ENCODE measurements around the gene C6orf58. TPM values are rescaled to one million over a fixed set of nuclear protein-coding genes. Genes with fewer than 3 reads are reported as not detected.

Gene C6orf58
- total RNA-seq, 1 experiment from 2014 or later = not detected

GRCh38 chr6:127566651-127567050 lies 10.3 kb upstream of the C6orf58 start:
- H3K27ac Mint-ChIP-seq (ENCODE audit: unreplicated experiment) = no peak overlapping the region
- no peaks in the 10 kb centered on the region for H3K36me3 Mint-ChIP-seq (ENCODE audit: insufficient read depth, unreplicated experiment)
- Histone ChIP-seq H3K27me3 (replicated peaks; ENCODE audit: control insufficient read depth, insufficient read depth, low read length) (no peaks in the 10 kb centered on the region), H3K4me3 (ENCODE audit: low read depth, low read length) (no peak overlapping the region), H3K9me3 (no peaks in the 10 kb centered on the region), H3K4me1 (no peaks in the 10 kb centered on the region), H3K36me3 (ENCODE audit: control insufficient read depth, insufficient read depth, low read length) (no peaks in the 10 kb centered on the region)
- no peaks in the 10 kb centered on the region for H3K9me3 Mint-ChIP-seq (ENCODE audit: unreplicated experiment)
- no peaks in the 10 kb centered on the region for H3K4me1 Mint-ChIP-seq (ENCODE audit: low read depth, unreplicated experiment)
- no peak for DNase-seq
- H3K27me3 Mint-ChIP-seq (ENCODE audit: insufficient read depth, unreplicated experiment) = peaks cover 2% of the 10 kb centered on the region
- H3K4me3 Mint-ChIP-seq (ENCODE audit: unreplicated experiment) = no peak overlapping the region
- ChIA-PET POLR2A (no interaction called here), CTCF (no interaction called here)
- no peak for TF ChIP-seq CTCF (IDR thresholded peaks at IDR 0.05; ENCODE audit: insufficient read depth in 1 of 2, low read depth in 1 of 2, low read length in 1 of 2, severe bottlenecking in 1 of 2, unreplicated experiment in 1 of 2)
- no TSS peak for BruUV-seq (replicated peaks)
- intact Hi-C loops (cut with micrococcal nuclease; ENCODE audit: unreplicated experiment) = no loop called here

DNA sequence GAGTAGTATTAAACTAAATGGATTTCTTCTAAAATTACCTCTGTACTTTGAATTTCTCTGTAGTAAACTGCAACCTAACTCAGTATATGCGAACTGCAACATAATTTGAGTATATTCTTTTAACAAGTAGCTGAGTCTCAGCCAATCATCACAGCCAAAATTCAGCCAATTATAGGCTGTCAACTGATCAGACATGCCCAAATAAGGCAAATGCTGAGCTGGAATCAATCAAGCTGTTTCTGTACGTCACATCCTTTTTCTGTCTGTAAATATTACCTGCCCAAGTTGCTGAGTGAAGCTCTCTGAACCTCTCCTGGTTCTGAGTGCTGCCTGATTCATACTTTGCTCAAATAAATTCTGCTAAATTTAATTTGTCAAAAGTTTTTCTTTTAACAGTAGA lies 9.5 kb upstream of the C6orf58 start:
- Histone ChIP-seq H3K9me3 (no peaks in the 10 kb centered on the region), H3K4me1 (no peaks in the 10 kb centered on the region), H3K4me3 (ENCODE audit: low read depth, low read length) (no peak overlapping the region), H3K36me3 (ENCODE audit: control insufficient read depth, insufficient read depth, low read length) (no peaks in the 10 kb centered on the region), H3K27me3 (replicated peaks; ENCODE audit: control insufficient read depth, insufficient read depth, low read length) (no peaks in the 10 kb centered on the region)
- no peak for TF ChIP-seq CTCF (IDR thresholded peaks at IDR 0.05; ENCODE audit: insufficient read depth in 1 of 2, low read depth in 1 of 2, low read length in 1 of 2, severe bottlenecking in 1 of 2, unreplicated experiment in 1 of 2)
- Mint-ChIP-seq H3K27ac (ENCODE audit: unreplicated experiment) (no peak overlapping the region), H3K4me3 (ENCODE audit: unreplicated experiment) (no peak overlapping the region), H3K36me3 (ENCODE audit: insufficient read depth, unreplicated experiment) (no peaks in the 10 kb centered on the region), H3K9me3 (ENCODE audit: unreplicated experiment) (no peaks in the 10 kb centered on the region), H3K27me3 (ENCODE audit: insufficient read depth, unreplicated experiment) (no peaks in the 10 kb centered on the region), H3K4me1 (ENCODE audit: low read depth, unreplicated experiment) (no peaks in the 10 kb centered on the region)
- ChIA-PET POLR2A (no interaction called here), CTCF (no interaction called here)
- intact Hi-C loops (cut with micrococcal nuclease; ENCODE audit: unreplicated experiment) = no loop called here
- no TSS peak for BruUV-seq (replicated peaks)
- DNase-seq = no peak

DNA sequence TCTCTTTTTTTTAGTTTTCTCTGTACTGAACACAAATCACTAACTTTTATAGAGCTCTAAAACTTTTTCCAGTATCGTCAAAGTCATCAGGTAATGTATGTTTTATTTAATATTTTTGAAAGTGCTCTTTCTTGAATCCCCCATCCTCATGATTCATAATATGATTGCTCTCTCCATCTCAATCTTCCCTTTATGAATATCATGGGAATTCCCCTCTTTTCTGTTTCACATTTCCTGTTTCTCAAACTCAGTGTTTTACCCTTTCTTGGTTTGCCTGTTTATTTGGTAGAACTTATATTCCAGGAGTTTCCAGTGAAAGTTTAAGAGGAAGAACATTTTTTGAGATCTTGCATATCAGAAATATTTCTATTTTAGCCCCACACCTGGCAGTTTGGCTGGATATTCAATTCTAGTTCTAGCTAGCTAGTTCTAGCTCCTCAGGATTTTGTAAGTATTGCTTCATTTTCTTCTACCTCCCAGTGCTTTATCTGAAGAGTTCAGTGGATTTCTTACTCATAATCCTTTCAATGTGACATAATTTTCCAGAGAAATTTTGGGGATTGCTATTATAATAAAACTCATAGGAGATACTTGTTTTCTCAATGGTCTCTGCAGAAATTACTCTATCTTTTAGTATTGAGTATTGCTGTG lies 6.1 kb upstream of the C6orf58 start:
- no peak for TF ChIP-seq CTCF (IDR thresholded peaks at IDR 0.05; ENCODE audit: insufficient read depth in 1 of 2, low read depth in 1 of 2, low read length in 1 of 2, severe bottlenecking in 1 of 2, unreplicated experiment in 1 of 2)
- BruUV-seq (replicated peaks) = no TSS peak
- H3K4me3 Mint-ChIP-seq (ENCODE audit: unreplicated experiment) = no peak overlapping the region

More for the DNA sequence above, 6.1 kb upstream of the C6orf58 start:
- Mint-ChIP-seq H3K36me3 (ENCODE audit: insufficient read depth, unreplicated experiment) (no peaks in the 10 kb centered on the region), H3K4me1 (ENCODE audit: low read depth, unreplicated experiment) (no peaks in the 10 kb centered on the region), H3K27me3 (ENCODE audit: insufficient read depth, unreplicated experiment) (no peaks in the 10 kb centered on the region), H3K9me3 (ENCODE audit: unreplicated experiment) (no peaks in the 10 kb centered on the region), H3K27ac (ENCODE audit: unreplicated experiment) (no peak overlapping the region)
- no peaks in the 10 kb centered on the region for H3K27me3 ChIP-seq (replicated peaks; ENCODE audit: control insufficient read depth, insufficient read depth, low read length)
- H3K4me1 ChIP-seq = no peaks in the 10 kb centered on the region
- H3K36me3 ChIP-seq (ENCODE audit: control insufficient read depth, insufficient read depth, low read length) = no peaks in the 10 kb centered on the region
- POLR2A ChIA-PET = no interaction called here
- no peak for DNase-seq
- CTCF ChIA-PET = no interaction called here
- no peak overlapping the region for H3K4me3 ChIP-seq (ENCODE audit: low read depth, low read length)
- intact Hi-C loops (cut with micrococcal nuclease; ENCODE audit: unreplicated experiment) = no loop called here
- no peaks in the 10 kb centered on the region for H3K9me3 ChIP-seq

All from Caco-2 (cell line).